Parathyroid adenoma (tissue), 2 donors: ENCODE measurements around the gene LEMD2.

Source experiments
- H2AFZ ChIP-seq: fragments of 300-600 bp; sonication (generic); one replicate; pipeline ENCODE4 v1.7.0; 2017; ENCODE audit warnings: antibody characterized with exemption, mild to moderate bottlenecking
- H3K27ac ChIP-seq: fragments of 300-600 bp; sonication (generic); one replicate; pipeline ENCODE4 v1.7.0; 2017
- H3K27me3 ChIP-seq: fragments of 300-600 bp; sonication (generic); one replicate; pipeline ENCODE4 v1.7.0; 2017; ENCODE audit warnings: low read length; ENCODE audit not compliant: control insufficient read depth, insufficient read depth
- H3K36me3 ChIP-seq: fragments of 300-600 bp; sonication (generic); one replicate; pipeline ENCODE4 v1.7.0; 2017; ENCODE audit warnings: low read length; ENCODE audit not compliant: control insufficient read depth, insufficient read depth
- H3K4me1 ChIP-seq: fragments of 300-600 bp; sonication (generic); one replicate; pipeline ENCODE4 v1.7.0; 2017; ENCODE audit warnings: control low read depth
- H3K4me2 ChIP-seq: fragments of 300-600 bp; sonication (generic); one replicate; pipeline ENCODE4 v1.7.0; 2017; ENCODE audit warnings: low read length
- H3K4me3 ChIP-seq: fragments of 300-600 bp; sonication (generic); one replicate; pipeline ENCODE4 v1.7.0; 2017; ENCODE audit warnings: low read depth, low read length
- H3K79me2 ChIP-seq: fragments of 300-600 bp; sonication (generic); one replicate; pipeline ENCODE4 v1.7.0; 2017; ENCODE audit warnings: control low read depth
- H3K9ac ChIP-seq: fragments of 300-600 bp; sonication (generic); one replicate; pipeline ENCODE4 v1.7.0; 2017; ENCODE audit warnings: mild to moderate bottlenecking
- H3K9me3 ChIP-seq: fragments of 300-600 bp; sonication (generic); one replicate; pipeline ENCODE4 v1.7.0; 2017; ENCODE audit warnings: low read length; ENCODE audit not compliant: control insufficient read depth
- TF ChIP-seq, protein P1 (sequence below): fragments of 300-600 bp; sonication (generic); IDR thresholded peaks from one replicate; pipeline ENCODE4 v1.7.0; 2017; ENCODE audit warnings: antibody characterized with exemption, mild to moderate bottlenecking
- donor health status: primary hyperparathyroidism.

LEMD2 gene

DNA sequence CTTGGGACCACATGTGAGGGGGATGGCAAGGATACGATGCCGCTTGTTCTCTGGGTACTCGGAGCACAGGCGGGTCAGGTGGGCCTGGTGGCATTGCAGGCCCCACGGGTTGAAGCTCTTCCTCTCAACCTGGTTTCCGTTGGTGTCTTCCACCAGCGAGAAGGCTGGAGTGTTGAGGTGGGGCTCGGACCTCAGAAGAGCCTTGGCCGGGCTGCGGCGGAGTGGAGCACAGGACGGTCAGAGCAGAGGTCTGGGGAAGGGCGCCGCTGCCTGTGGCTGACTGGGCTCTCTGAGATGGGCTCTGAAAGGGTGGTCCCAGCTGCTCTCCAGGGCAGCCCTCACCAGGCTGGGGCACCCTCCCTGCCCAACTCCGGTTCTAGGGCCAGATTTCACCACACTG is 62.2 kb downstream of the LEMD2 start:
- Histone ChIP-seq H3K9me3 (no peaks in the 10 kb centered on the region), H2AFZ (no peak overlapping the region), H3K27me3 (no peaks in the 10 kb centered on the region), H3K79me2 (no peaks in the 10 kb centered on the region), H3K4me2 (no peak overlapping the region), H3K9ac (no peak overlapping the region), H3K4me1 (peaks cover 9% of the 10 kb centered on the region), H3K36me3 (no peaks in the 10 kb centered on the region), H3K4me3 (no peak overlapping the region), H3K27ac (no peak overlapping the region)
- TF ChIP-seq, protein P1, sequence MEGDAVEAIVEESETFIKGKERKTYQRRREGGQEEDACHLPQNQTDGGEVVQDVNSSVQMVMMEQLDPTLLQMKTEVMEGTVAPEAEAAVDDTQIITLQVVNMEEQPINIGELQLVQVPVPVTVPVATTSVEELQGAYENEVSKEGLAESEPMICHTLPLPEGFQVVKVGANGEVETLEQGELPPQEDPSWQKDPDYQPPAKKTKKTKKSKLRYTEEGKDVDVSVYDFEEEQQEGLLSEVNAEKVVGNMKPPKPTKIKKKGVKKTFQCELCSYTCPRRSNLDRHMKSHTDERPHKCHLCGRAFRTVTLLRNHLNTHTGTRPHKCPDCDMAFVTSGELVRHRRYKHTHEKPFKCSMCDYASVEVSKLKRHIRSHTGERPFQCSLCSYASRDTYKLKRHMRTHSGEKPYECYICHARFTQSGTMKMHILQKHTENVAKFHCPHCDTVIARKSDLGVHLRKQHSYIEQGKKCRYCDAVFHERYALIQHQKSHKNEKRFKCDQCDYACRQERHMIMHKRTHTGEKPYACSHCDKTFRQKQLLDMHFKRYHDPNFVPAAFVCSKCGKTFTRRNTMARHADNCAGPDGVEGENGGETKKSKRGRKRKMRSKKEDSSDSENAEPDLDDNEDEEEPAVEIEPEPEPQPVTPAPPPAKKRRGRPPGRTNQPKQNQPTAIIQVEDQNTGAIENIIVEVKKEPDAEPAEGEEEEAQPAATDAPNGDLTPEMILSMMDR = no peak

DNA sequence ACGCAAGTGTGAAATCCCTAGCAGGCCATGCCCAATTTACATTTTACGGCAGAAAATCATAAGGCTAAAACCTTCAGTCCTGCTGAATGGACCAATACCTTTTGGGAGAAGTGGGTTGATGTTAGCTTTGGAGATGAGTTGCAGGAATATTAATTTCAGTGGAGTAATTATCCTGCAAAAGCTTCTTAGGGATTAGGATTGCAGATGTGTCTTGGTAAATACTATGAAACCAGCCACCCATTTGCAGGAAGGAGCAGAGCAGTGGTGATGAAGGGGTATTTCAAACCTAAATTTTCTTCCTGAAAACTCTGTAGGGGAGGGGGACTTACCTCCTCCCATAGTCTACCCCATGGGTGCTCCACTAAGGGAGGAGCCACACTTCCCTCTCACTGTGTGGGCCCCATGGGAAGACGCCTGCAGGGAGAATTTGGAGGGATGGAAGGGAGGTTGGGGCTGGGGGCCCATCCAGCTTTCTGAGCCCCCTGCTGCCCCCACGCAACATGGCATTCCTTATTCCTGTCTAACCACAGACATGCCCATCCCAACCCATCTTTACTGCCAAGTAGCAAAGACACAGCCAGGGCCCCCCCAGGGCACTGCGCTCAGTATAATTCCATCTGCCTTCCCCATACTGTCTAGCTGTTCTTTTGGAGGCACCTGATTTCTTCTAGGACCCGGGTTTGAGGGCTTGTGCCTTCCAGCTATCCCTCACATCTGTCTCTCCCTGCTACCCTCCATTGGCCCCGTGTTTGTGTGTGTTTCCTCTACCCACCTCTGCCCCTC is 62.8 kb downstream of the LEMD2 start:
- Histone ChIP-seq H3K9me3 (no peaks in the 10 kb centered on the region), H2AFZ (no peak overlapping the region), H3K9ac (no peak overlapping the region), H3K4me3 (no peak overlapping the region), H3K27me3 (no peaks in the 10 kb centered on the region), H3K36me3 (no peaks in the 10 kb centered on the region), H3K4me2 (no peak overlapping the region), H3K4me1 (peaks cover 9% of the 10 kb centered on the region), H3K79me2 (no peaks in the 10 kb centered on the region), H3K27ac (no peak overlapping the region)
- TF ChIP-seq, protein P1 = no peak

DNA sequence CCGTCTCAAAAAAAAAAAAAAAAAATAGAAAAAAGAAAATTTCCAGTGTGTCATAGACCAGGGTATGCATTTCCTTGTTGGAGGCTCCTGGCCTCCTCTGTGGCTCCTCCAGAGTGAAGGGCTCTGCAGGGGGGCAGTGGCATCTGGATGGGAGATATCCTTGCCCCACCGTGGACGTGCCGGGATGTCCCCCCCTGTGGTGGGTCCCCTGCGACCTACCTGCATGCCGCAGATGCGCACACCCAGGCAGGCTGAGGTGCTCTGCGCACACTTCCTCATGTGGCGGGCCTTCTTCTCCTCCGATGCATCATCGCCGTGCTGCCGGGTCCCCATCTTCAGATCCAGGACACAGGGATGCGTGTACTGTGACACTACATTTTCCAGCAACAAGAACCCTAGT is 63.7 kb downstream of the LEMD2 start:
- Histone ChIP-seq H3K36me3 (no peaks in the 10 kb centered on the region), H3K9me3 (no peaks in the 10 kb centered on the region), H3K27me3 (no peaks in the 10 kb centered on the region), H3K27ac (no peak overlapping the region), H2AFZ (no peak overlapping the region), H3K4me3 (no peak overlapping the region), H3K4me2 (no peak overlapping the region), H3K9ac (no peak overlapping the region), H3K4me1 (peaks cover 5% of the 10 kb centered on the region), H3K79me2 (no peaks in the 10 kb centered on the region)
- TF ChIP-seq, protein P1 = no peak

DNA sequence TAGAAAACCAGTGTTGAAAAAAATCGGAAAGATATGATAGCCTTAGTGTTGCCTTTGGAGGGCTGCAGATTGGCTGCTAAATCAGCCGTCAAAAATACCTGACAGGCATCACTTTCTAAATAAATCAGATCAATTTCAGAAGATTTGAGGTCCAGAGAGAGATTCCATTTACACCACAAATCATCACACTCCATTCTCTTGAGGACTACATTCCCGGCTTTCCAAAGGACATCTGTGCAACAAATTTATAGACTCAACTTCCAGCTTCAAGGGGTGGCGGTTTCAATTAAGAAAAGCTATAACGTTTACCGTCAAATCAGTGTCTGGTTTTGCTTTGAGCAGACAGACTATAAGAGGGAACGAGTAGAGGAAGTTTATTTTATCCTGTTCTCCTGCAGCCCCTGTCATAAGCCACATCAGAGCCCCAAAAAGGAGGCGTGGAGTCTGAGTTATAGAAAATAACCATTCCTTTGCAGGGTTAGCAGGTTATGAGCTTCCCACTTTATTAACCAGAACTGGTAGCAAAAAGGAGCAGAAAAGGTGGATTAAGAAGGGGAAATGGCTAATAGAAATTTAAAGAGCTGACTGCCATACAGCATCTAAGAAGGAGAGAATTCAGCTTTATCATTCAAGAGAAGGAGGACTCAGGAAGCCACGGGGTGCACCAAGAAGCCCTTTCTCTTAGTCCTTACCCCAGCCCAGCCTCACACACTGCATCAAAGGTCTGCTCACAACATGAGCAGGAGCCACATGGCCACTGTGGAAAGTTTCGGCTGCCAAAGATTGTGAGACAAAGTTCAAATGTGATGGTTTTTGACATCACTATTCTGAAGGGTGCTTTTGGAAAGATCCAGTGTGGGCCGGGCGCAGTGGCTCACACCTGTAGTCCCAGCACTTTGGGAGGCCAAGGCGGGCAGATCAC is 64.6 kb downstream of the LEMD2 start:
- Histone ChIP-seq H3K79me2 (no peaks in the 10 kb centered on the region), H3K4me1 (no peaks in the 10 kb centered on the region), H3K27ac (no peak overlapping the region), H3K27me3 (no peaks in the 10 kb centered on the region), H3K4me2 (no peak overlapping the region), H3K36me3 (no peaks in the 10 kb centered on the region), H3K9ac (no peak overlapping the region), H3K4me3 (no peak overlapping the region), H3K9me3 (no peaks in the 10 kb centered on the region), H2AFZ (no peak overlapping the region)
- TF ChIP-seq, protein P1 = no peak
